ENCODE results near the gene THAP11.
"Not testable (repeated sequence)": the region's sequence is repeated elsewhere in the genome, so short reads cannot be mapped to it uniquely, and the experiment has no call there.

THAP11 gene

DNA sequence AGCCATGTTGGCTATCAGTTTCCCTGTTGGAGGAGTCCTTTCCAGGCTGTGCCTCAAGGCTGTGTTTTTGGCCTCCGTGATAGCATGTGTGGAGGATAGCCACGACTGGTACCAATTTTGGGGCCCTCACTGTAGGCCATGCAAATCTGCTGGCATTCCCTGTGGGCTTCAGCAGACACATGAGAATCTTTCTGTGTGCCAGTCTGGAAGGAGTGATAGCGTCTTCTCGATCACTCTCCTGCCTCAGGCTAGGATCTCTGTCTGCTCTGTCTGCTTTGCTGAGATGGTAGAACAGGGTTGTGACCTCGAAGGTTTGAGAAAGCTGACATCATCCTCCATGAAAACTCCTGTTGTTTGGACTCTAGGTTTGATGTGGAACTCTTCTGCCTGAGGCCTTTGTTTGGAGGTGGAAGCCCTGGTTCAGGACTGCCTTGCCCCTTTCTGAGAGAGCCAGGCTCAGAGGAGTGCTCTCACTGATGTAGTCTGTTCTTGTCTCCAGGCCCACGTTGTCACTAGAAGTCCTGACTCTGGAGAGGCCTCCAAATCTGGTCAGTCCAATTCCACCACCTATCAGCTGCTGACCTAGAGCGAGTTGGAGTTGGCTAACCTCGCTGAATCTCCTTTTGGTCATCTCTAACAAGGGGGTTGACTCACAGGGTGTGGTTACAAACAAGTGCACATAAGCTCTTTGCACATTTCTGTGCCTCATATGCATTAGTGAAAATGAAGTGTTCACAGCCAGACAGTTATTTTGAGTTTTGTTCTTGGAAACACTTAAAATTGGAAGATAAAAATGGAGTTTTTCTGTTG is 18.7 kb downstream of the THAP11 start:
- Histone ChIP-seq H3K4me3 (ENCODE audit: low read depth in 1 of 5, low read length in 5 of 5) (no peak overlapping the region), H3K9ac (ENCODE audit: low read length in 5 of 5) (peak overlapping the region in 1 of 5 donors; percentile 16), H3K27ac (ENCODE audit: low read depth, low read length) (peak overlapping the region; percentile 69), H3K9me3 (ENCODE audit: control insufficient read depth in 5 of 5, low read length in 5 of 5) (no peaks in the 10 kb centered on the region), H3K27me3 (ENCODE audit: control insufficient read depth in 5 of 5, insufficient read depth in 4 of 5, low read length in 5 of 5) (no peaks in the 10 kb centered on the region), H3K4me1 (ENCODE audit: control insufficient read depth in 5 of 5, insufficient read depth in 5 of 5, low read length in 5 of 5) (peaks cover 25 to 71% (median 61%) of the 10 kb centered on the region in 5 donors), H3K36me3 (ENCODE audit: control insufficient read depth in 5 of 5, insufficient read depth in 5 of 5, low read length in 5 of 5) (peaks cover 0 to 14% (median 10%) of the 10 kb centered on the region in 5 donors)

DNA sequence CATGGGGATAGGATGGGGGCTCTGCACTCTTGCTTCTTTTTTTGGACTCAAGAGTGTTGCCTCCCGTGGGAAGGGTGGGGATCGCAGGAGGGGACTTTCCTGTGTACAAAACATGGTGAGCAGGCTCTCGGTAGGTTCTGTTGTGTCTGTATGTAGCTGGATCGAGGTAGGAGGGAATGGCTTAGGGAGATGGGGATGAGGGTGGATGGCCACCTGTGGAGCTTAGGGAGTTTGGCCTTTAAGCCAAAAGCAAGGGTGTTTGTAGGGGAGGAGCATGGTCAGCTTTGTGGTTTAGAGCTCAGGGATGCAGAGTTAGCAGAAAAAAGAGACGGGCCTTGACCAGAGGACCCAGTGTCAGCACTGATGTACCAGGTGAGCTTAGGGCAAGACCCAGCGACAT is 19.8 kb downstream of the THAP11 start:
- H3K9me3 ChIP-seq (ENCODE audit: control insufficient read depth in 5 of 5, low read length in 5 of 5) = no peaks in the 10 kb centered on the region
- no peaks in the 10 kb centered on the region for H3K27me3 ChIP-seq (ENCODE audit: control insufficient read depth in 5 of 5, insufficient read depth in 4 of 5, low read length in 5 of 5)
- H3K4me1 ChIP-seq (ENCODE audit: control insufficient read depth in 5 of 5, insufficient read depth in 5 of 5, low read length in 5 of 5) = peaks cover 25 to 68% (median 59%) of the 10 kb centered on the region in 5 donors
- H3K9ac ChIP-seq (ENCODE audit: low read length in 5 of 5) = no peak overlapping the region
- H3K27ac ChIP-seq (ENCODE audit: low read depth, low read length) = peak overlapping the region; percentile 69
- H3K4me3 ChIP-seq (ENCODE audit: low read depth in 1 of 5, low read length in 5 of 5) = no peak overlapping the region
- H3K36me3 ChIP-seq (ENCODE audit: control insufficient read depth in 5 of 5, insufficient read depth in 5 of 5, low read length in 5 of 5) = peaks cover 0 to 24% (median 12%) of the 10 kb centered on the region in 5 donors

DNA sequence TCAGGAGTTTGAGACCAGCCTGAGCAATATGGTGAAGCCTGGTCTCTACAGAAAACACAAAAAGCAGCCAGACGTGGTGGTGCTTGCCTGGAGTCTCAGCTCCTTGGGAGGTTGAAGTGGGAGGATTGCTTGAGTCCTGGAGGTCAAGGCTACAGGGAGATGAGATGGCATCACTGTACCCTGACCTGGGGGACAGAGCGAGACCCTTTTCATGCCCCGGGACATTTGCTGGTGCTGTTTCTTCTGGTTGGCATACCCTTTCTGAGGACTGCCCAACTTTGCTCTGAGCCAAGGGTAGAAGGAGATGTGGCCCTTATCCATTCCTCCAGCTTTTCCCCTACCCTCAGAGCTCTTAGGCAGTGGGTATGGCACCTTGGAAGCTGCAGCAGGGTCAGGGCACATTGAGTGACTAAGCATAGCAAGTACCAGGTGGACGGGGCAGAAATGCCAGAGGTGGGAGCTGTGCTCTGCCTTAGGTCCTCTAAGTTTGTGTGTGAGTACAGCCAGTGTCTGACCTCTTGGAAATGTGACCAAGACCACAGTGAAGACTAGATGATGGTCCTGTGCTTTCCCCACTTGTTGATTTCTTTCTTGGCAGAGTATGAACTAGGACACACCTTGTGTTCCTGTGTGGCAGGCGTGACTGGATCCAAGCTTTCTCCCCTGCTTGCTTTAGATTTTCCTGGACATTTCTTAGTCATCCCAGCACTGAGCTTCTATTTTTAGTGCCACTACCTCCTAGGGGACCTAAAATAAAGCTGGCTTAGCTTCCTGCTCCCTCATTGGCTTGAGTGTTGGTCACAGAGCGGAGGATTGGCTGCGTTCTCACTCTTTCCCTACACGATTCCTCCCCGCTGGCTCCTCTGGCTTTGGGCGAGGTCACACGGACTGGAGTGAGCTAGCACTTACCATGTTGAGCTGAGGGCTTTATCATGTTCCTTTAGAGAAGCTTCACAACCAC is 20.8 kb downstream of the THAP11 start:
- no peaks in the 10 kb centered on the region for H3K9me3 ChIP-seq (ENCODE audit: control insufficient read depth in 5 of 5, low read length in 5 of 5)
- peak overlapping the region in 4 of 5 donors; percentile 18 to 37 (median 26) for H3K4me3 ChIP-seq (ENCODE audit: low read depth in 1 of 5, low read length in 5 of 5)
- peaks cover 20 to 58% (median 52%) of the 10 kb centered on the region in 5 donors for H3K4me1 ChIP-seq (ENCODE audit: control insufficient read depth in 5 of 5, insufficient read depth in 5 of 5, low read length in 5 of 5)
- H3K27ac ChIP-seq (ENCODE audit: low read depth, low read length) = peak overlapping the region; percentile 69
- H3K9ac ChIP-seq (ENCODE audit: low read length in 5 of 5) = peak overlapping the region in 3 of 5 donors; percentile 38
- no peaks in the 10 kb centered on the region for H3K27me3 ChIP-seq (ENCODE audit: control insufficient read depth in 5 of 5, insufficient read depth in 4 of 5, low read length in 5 of 5)
- peaks cover 0 to 34% (median 18%) of the 10 kb centered on the region in 5 donors for H3K36me3 ChIP-seq (ENCODE audit: control insufficient read depth in 5 of 5, insufficient read depth in 5 of 5, low read length in 5 of 5)

DNA sequence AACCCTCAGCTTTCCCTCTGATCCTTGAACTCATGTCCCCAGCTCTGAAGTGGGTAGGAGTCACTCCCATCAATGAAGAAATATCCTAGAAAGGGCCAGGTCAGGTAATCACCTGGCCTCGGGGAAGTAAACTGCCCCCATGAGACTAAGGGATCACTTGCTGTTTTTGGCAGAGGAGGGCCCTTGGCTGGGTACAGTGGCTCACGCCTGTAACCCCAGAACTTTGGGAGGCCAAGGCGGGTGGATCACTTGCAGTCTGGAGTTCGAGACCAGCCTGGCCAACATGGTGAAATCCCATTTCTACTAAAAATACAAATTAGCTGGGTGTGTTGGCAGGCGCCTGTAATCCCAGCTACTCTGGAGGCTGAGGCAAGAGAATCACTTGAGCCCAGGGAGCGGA is 21.9 kb downstream of the THAP11 start:
- not testable (repeated sequence) for H3K4me3 ChIP-seq (ENCODE audit: low read depth in 1 of 5, low read length in 5 of 5); H3K9ac ChIP-seq (ENCODE audit: low read length in 5 of 5); H3K27me3 ChIP-seq (ENCODE audit: control insufficient read depth in 5 of 5, insufficient read depth in 4 of 5, low read length in 5 of 5); H3K9me3 ChIP-seq (ENCODE audit: control insufficient read depth in 5 of 5, low read length in 5 of 5)
- peaks cover 0 to 44% (median 29%) of the 10 kb centered on the region in 5 donors for H3K36me3 ChIP-seq (ENCODE audit: control insufficient read depth in 5 of 5, insufficient read depth in 5 of 5, low read length in 5 of 5)
- H3K4me1 ChIP-seq (ENCODE audit: control insufficient read depth in 5 of 5, insufficient read depth in 5 of 5, low read length in 5 of 5) = peaks cover 19 to 46% (median 44%) of the 10 kb centered on the region in 5 donors
- peak overlapping the region; percentile 52 for H3K27ac ChIP-seq (ENCODE audit: low read depth, low read length)

DNA sequence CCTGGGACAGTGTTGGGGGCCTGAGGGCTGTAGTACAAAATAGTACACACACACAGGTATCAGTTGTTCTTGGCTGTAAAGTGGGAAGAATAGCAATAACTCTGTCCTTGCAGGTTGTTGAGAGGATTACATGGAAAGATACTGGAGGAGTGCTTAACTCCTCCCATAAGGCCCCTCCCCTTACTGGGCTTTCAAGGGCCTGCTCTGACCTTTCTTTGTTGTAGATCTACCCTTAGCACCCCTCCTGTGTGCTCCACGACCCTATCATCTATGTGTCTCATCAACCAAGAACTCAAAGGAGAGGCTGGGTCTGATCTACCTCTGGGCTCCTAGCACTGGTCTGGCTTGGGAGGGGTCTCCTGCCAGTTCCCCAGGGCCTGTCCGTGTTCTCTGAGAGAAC is 22.5 kb downstream of the THAP11 start:
- peak overlapping the region; percentile 52 for H3K27ac ChIP-seq (ENCODE audit: low read depth, low read length)
- H3K27me3 ChIP-seq (ENCODE audit: control insufficient read depth in 5 of 5, insufficient read depth in 4 of 5, low read length in 5 of 5) = no peaks in the 10 kb centered on the region
- no peak overlapping the region for H3K4me3 ChIP-seq (ENCODE audit: low read depth in 1 of 5, low read length in 5 of 5)
- H3K9me3 ChIP-seq (ENCODE audit: control insufficient read depth in 5 of 5, low read length in 5 of 5) = no peaks in the 10 kb centered on the region
- peaks cover 19 to 46% (median 44%) of the 10 kb centered on the region in 5 donors for H3K4me1 ChIP-seq (ENCODE audit: control insufficient read depth in 5 of 5, insufficient read depth in 5 of 5, low read length in 5 of 5)
- peaks cover 0 to 48% (median 29%) of the 10 kb centered on the region in 5 donors for H3K36me3 ChIP-seq (ENCODE audit: control insufficient read depth in 5 of 5, insufficient read depth in 5 of 5, low read length in 5 of 5)
- H3K9ac ChIP-seq (ENCODE audit: low read length in 5 of 5) = no peak overlapping the region

DNA sequence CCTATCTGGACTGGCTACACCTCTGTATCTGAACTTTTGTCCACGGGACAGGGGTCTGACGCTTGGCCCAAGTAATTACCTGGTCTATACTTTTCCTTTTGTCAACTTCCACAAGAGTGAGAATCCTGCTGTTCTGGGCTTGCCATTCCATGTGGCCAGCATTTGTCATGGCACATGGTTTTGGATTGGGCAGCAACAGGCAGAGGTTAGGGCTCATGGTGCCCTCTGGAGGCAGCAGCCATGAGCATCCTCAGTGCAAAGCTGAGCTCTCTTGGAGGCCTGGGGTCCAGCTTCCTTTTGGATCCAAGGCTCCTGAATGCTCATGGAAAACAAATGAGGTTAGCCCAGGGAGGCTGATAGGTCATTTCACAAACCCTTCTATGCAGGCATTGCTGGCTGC is 23.2 kb downstream of the THAP11 start:
- H3K4me1 ChIP-seq (ENCODE audit: control insufficient read depth in 5 of 5, insufficient read depth in 5 of 5, low read length in 5 of 5) = peaks cover 19 to 46% (median 43%) of the 10 kb centered on the region in 5 donors
- no peak overlapping the region for H3K9ac ChIP-seq (ENCODE audit: low read length in 5 of 5)
- H3K9me3 ChIP-seq (ENCODE audit: control insufficient read depth in 5 of 5, low read length in 5 of 5) = no peaks in the 10 kb centered on the region
- H3K4me3 ChIP-seq (ENCODE audit: low read depth in 1 of 5, low read length in 5 of 5) = no peak overlapping the region
- peaks cover 4 to 54% (median 34%) of the 10 kb centered on the region in 5 donors for H3K36me3 ChIP-seq (ENCODE audit: control insufficient read depth in 5 of 5, insufficient read depth in 5 of 5, low read length in 5 of 5)
- no peaks in the 10 kb centered on the region for H3K27me3 ChIP-seq (ENCODE audit: control insufficient read depth in 5 of 5, insufficient read depth in 4 of 5, low read length in 5 of 5)
- H3K27ac ChIP-seq (ENCODE audit: low read depth, low read length) = peak overlapping the region; percentile 52

DNA sequence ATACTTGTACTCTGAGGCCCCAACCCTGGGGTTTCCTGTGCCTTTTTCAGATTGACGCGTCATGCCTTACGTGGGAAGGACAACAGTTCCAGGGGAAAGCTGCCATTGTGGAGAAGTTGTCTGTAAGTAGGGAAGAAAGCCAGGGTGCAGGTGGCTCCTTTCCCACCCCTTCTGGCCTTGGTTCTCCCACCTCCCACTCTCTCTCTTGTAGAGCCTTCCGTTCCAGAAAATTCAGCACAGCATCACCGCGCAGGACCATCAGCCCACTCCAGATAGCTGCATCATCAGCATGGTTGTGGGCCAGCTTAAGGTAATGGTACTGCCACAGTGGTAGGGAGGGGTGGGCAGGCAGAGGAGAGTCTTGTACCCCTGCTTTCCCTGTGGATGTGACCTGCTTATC is 26.2 kb downstream of the THAP11 start:
- peaks cover 10 to 33% (median 25%) of the 10 kb centered on the region in 5 donors for H3K4me1 ChIP-seq (ENCODE audit: control insufficient read depth in 5 of 5, insufficient read depth in 5 of 5, low read length in 5 of 5)
- H3K4me3 ChIP-seq (ENCODE audit: low read depth in 1 of 5, low read length in 5 of 5) = no peak overlapping the region
- H3K27me3 ChIP-seq (ENCODE audit: control insufficient read depth in 5 of 5, insufficient read depth in 4 of 5, low read length in 5 of 5) = no peaks in the 10 kb centered on the region
- H3K9me3 ChIP-seq (ENCODE audit: control insufficient read depth in 5 of 5, low read length in 5 of 5) = no peaks in the 10 kb centered on the region
- no peak overlapping the region for H3K9ac ChIP-seq (ENCODE audit: low read length in 5 of 5)
- peaks cover 6 to 62% (median 43%) of the 10 kb centered on the region in 5 donors for H3K36me3 ChIP-seq (ENCODE audit: control insufficient read depth in 5 of 5, insufficient read depth in 5 of 5, low read length in 5 of 5)
- H3K27ac ChIP-seq (ENCODE audit: low read depth, low read length) = no peak overlapping the region

DNA sequence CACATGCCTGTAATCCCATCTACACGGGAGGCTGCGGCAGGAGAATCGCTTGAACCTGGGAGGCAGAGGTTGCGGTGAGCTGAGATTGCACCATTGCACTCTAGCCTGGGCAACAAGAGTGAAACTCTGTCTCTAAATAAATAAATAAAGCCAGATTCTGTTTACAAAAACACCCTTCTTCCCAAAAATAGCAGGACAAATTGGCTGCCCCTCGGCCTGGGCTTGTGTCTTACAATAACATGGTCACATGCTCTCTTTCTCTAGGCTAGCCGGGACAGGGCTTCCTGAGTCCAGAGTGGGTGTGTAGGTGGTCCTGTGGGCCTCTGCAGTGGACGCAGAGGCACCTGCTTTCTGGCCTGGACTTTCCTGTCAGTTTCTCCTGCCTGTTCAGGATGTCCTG is 27.5 kb downstream of the THAP11 start:
- Histone ChIP-seq H3K4me3 (ENCODE audit: low read depth in 1 of 5, low read length in 5 of 5) (no peak overlapping the region), H3K27me3 (ENCODE audit: control insufficient read depth in 5 of 5, insufficient read depth in 4 of 5, low read length in 5 of 5) (no peaks in the 10 kb centered on the region), H3K27ac (ENCODE audit: low read depth, low read length) (no peak overlapping the region), H3K4me1 (ENCODE audit: control insufficient read depth in 5 of 5, insufficient read depth in 5 of 5, low read length in 5 of 5) (peaks cover 8 to 35% (median 30%) of the 10 kb centered on the region in 5 donors), H3K9ac (ENCODE audit: low read length in 5 of 5) (no peak overlapping the region), H3K9me3 (ENCODE audit: control insufficient read depth in 5 of 5, low read length in 5 of 5) (no peaks in the 10 kb centered on the region), H3K36me3 (ENCODE audit: control insufficient read depth in 5 of 5, insufficient read depth in 5 of 5, low read length in 5 of 5) (peaks cover 6 to 62% (median 43%) of the 10 kb centered on the region in 5 donors)

DNA sequence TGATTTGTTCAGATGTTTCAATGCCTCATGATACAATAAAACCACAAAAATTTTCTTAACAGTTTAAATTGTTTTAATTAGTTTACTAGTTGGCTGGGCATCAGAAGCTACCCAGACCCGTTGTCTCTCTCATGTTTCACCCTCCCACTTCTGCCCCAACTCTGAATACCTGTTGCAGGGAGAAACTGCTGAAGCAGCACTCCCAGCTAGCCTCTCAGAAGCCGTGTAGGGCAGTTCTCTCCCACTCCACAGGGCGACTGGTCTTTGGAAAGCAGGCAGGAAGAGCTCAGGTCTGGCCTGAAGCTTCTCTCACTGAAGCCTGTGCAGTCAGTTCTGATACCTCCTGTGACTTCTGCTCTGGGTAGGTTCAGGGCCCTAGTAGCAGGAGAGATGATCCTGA is 29.1 kb downstream of the THAP11 start:
- Histone ChIP-seq H3K4me1 (ENCODE audit: control insufficient read depth in 5 of 5, insufficient read depth in 5 of 5, low read length in 5 of 5) (peaks cover 6 to 44% (median 29%) of the 10 kb centered on the region in 5 donors), H3K27me3 (ENCODE audit: control insufficient read depth in 5 of 5, insufficient read depth in 4 of 5, low read length in 5 of 5) (no peaks in the 10 kb centered on the region), H3K4me3 (ENCODE audit: low read depth in 1 of 5, low read length in 5 of 5) (no peak overlapping the region), H3K9ac (ENCODE audit: low read length in 5 of 5) (peak overlapping the region in 1 of 5 donors; percentile 6), H3K36me3 (ENCODE audit: control insufficient read depth in 5 of 5, insufficient read depth in 5 of 5, low read length in 5 of 5) (peaks cover 6 to 63% (median 40%) of the 10 kb centered on the region in 5 donors), H3K27ac (ENCODE audit: low read depth, low read length) (no peak overlapping the region), H3K9me3 (ENCODE audit: control insufficient read depth in 5 of 5, low read length in 5 of 5) (no peaks in the 10 kb centered on the region)

Measured in subcutaneous abdominal adipose tissue (tissue), 5 donors.